Activated CD4-positive, alpha-beta T cell treated with anti-CD3 and anti-CD28 coated beads, Interleukin-2, amount 50 U/mL, for 48 hours (primary cell): Measurements from ENCODE around the gene ABI3BP.

Experiments used
- DNase-seq, 2 experiments: peaks; one replicate each; pipeline ENCODE4 v3.0.0-alpha.2; 2020

ABI3BP gene

DNA sequence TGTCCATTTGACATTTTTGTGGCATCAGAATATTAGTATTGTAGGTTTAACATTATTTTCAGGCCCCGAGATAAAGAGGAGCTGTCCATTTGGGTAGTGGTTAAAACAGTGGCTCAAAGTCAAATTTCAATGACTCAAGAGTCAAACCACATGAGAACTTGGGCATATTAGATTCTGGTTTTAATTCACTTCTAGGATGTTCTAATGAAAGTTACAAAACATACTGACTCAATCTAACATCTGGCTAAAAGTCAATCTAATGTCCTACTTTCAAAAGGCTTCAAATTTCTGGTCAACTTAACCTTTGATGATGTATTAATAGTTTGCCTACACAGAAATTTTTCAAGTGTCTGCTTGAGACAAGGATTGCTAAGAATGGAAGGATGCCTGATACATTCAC, 112.4 kb downstream of the ABI3BP start:
- no peak for DNase-seq

DNA sequence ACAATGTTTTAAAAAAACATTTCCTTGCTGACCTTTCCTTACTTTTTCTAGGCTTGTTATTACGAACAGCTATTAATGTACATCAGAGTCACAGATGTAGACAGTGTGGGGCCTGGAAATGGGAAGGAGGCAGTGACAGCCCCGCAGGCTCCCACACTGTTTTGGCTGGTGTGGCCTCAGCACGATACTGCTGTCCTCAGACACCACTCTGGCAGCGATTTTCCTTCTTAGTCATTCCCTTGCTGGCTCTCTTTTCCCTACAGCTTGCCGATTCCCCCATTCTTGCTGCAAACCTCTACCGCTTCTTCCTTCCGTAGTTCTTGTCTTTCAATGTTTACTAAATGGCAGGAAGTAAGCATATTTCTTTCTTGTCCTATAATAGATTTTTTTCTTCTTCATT, 113.1 kb downstream of the ABI3BP start:
- DNase-seq, result no peak

DNA sequence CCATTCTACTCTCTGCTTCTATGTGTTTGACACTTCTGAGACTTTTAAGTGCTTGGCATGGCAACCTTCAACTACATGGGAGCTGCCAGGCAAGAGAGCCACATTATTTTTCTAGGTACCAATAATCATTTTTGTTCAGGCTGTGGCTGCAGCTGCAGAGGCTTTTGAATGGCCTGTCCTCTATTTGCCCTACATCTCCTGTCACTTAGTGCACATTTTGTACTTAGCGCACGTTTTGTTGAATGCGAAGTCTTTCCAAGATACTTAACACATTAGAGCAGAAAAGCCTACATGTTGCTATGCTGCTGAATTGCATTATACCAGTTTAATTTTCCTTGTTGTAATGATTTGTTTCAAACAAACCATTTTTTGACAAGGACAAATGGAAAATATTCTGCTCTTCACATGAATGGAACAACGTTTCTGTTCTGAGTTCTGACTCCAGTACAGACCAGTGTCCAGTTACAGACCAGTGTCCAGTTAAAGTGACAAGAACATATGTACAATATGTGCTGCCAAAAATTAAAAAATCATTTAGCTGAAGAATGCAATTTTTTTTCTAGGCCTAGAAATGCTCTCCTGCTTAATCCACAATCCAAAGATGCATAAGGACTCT, 113.9 kb downstream of the ABI3BP start:
- no peak for DNase-seq

DNA sequence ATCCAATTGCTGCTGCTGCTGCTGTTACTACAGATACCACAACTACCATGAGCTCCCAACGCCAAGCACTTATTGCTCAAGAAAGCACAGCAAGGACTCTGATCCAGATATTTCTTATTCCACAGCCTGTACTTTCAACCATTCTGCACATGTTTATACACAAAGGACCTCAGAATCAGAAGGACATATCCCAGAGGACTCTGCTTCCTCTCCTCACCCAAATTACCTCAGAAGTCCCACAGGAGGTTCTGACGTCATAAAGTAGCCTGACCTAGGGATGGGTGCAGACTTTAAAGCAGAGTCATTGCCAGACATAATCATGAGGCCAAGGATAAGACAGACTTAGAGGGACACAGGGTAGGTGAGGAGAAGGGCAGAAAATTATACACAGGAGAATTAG, 115.9 kb downstream of the ABI3BP start:
- DNase-seq, result no peak

- no peak for DNase-seq
These were observed 118.0 kb downstream of the ABI3BP start for GRCh38 chr3:100875239-100875638.

DNA sequence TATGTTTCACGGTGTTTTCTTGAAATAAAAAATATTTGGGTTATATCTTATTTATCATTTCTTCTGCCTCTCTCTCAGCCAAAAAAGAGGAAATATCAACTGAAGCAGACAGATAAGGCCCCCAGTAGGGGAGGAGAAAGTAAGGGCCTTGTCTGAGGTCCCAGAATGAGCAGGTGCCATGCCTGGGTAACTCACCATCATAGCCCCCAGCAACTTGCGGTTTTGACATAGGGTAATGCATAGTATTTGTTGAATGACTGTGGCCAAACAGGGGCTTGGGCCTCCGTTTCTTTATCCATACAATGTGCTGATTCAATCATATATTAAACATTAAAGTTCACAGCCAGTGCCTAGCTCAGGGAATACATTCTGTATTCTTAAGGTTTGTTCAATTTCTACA, 119.6 kb downstream of the ABI3BP start:
- DNase-seq, result no peak

- DNase-seq, result no peak
These were observed 121.9 kb downstream of the ABI3BP start for GRCh38 chr3:100871306-100871705.

GRCh38 chr3:100869787-100870186, 123.4 kb downstream of the ABI3BP start:
- no peak for DNase-seq

- DNase-seq, result no peak
These were observed 124.3 kb downstream of the ABI3BP start for GRCh38 chr3:100868894-100869293.

DNA sequence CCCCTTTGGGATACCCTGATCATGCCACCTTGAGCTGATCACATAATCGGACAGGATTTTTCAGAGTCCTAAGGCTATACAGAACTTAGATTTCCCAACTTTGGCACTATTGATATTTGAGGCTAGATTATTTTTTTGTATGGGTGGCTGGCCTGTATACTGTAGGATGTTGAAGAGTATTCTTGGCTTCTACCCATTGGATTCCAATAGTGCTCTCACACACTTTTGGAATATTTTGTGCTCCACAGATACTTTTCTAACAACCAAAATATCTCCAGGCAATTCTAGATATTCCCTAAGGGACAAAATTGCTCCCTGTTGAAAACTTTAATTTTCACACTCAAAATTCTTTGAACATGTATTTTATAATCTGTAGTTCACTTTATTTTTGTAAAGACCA, 125.1 kb downstream of the ABI3BP start:
- no peak for DNase-seq

DNA sequence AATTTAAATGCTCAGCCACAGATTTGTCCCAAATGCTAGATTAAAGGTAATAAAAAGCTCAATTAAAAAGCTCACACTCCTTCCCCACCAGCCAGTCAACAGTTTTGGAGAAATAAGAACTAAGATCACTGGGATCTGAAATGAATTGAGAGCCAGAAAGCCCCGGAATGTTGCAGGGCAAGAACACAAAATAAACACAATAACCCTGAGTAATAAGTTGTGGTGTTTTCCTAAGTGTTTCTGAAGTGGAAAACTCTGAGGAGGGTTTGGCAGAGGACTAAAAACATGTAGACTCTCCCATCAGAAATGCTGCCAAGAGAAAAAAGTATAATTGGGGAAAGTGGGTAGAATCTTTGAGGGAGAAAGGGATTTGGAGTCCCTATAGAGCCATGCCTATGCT, 127.8 kb downstream of the ABI3BP start:
- no peak for DNase-seq

DNA sequence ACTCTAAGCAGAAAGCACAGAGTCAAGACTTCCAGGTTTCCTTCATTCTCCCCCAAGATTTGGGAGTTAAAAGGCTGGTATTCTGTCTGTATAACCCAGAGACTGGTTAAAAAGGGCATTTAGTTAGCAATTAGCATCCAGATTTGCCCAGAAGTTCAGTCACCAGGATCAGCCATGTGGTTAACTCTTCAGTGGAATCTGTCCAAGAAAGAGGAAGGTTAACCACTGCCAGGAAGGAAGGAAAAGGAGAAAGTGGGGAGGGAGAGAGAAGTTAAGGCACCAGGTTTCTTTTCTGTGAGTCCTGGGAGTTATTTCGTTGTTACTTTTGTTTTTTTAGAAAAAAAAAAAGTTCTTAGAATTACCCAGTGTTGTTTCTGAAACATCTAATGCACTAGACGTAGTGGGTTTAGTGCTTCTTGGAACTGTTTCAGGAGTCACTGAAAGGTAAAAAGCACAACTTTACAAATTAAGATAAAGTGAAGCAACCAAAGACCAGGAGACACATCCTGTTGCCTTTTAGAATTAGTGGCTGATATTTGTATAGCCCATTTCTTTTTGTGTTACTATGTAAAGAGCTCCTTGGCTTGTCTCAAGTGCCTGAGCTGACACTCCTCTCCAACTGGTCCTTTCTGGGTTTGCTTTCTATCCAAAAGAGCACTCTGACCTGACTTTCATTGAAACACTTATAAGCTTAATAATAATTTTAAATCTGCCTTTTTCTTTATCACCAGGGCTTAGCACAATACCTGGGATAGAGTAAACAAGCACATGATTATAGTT, 128.6 kb downstream of the ABI3BP start:
- no peak for DNase-seq

DNA sequence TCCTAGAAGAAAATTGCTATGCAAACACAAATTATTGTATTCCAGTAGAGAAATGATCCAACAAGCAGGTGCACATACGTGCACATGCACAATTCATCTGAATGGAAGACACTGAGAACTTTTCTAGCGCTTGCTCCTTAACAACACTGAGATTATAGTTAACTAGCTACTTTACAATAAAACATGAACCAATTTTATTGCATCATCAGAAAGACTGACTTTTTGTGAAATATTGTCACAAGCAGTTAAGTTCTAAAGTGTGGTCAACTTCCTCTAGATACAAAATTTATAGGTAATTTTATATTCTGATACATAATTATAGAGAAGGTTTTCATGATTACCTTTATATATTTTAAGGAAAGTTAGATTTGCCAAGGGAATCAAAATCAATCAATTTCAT, 135.4 kb downstream of the ABI3BP start:
- no peak for DNase-seq

- DNase-seq, result no peak
These were observed 136.4 kb downstream of the ABI3BP start for GRCh38 chr3:100856821-100857220.

- no peak for DNase-seq
These were observed 140.4 kb downstream of the ABI3BP start for GRCh38 chr3:100852840-100853239.

- DNase-seq, result no peak
These were observed 142.5 kb downstream of the ABI3BP start for GRCh38 chr3:100850701-100851100.

DNA sequence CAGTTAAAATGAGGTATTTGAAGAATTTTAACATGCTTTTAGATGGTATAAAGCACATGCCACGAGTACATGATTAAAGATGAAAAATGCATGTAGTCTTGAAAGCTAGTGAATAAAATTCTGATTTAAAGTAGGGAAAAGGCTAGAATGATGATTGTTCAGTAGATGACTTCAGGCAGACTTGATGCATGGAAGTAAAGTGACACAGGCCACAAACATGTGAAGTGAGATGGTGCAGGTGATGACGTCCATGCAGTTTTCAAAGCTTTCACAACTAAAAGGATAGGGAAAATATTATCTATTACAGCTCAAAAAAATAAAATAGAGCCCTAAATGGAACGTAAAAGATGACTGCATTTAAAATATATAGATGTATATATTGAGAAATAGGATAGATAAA, 143.1 kb downstream of the ABI3BP start:
- no peak for DNase-seq

DNA sequence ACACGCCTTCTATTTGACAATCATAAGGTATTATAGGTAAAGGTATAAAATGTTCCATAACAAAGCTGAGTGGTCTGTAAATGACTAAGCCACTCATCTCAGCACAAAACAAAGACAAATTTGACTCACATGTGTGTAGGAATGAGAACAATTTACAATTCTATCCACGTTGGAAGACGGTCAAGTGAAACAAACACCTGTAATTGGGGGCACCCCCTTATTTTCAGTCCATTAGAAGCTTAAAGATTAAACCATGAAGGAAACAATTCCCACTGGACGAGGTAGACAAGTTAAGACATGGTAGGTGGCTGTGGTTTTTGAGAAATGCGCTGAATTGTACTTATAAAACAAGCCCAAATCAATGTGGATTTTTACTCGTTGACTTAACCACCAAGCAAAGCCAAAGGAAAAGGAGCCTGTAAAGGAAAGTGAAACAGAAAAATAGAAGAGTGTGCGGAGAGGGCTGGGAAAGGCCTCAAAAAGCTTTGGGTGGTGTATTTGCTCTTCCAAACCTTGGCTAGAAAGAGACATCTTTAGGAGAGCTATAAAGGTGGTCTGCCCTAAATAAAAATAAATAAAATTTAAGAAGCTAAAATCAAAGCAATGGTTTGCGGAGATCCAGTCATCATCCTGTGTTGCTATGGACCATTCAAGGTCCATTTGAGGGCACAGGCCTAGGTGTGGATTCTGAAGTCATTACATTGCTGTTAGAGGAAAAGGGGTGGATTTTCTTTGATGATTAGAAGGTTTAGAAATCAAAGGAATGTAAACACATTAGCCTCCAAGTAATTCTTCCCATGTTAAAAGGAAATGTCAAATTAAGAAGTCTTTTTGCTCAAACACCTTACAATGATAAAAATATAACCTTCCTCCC, 148.9 kb downstream of the ABI3BP start:
- no peak for DNase-seq

DNA sequence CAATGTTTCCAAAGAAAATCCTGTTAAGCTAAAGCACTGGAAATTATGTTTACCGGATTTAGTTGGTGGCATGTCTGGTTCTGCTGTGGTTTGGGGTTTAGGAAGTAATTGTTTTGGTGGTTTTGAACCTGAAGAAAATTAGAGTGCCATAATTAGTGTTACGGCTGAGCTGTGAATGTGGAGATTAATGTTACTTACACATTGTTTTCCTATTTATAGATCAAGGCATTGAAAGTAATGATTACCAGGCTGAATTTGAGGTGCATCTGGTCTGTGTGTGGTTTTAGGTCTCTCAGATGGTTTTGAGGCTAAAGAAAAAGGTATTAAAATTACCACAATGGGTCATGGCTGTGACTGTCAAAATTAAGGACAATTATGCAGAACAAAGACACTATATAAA, 155.1 kb downstream of the ABI3BP start:
- DNase-seq, result no peak

DNA sequence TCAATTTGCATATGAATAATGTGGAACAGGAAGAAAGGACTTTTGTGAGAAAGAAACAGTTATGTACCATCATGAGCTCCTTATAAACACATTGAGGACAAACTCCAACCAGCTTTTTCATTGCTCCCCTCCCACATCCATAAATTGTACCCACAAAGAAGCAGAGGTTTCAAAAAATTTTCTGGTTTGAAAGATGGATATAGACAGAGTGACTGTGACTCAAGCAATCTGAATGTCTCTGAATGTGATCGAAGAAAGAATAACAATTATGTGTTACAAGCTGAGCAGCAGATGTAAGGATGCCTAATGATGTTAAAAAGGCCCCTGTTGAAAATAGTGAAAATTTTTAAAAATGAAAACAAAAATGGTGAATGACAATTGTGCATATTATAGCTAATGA, 156.6 kb downstream of the ABI3BP start:
- no peak for DNase-seq

DNA sequence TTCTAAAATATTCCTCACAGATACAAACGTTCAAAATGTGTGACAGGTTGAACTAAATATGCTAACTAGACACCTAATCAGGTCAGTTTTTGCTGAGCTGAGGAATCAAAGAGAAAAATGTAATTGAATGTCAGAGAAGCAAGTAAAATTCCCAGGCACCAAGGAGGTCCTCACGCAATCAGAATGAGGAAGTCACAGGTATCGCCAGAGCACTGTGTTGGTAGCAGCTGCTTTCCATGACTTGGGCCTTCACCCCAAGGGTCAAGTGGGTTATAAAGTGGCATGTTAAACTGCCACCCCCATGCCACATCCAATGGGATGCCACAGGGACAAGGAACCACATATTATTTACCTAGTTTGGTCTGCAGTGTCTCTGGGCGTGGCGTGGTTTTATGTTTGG, 158.9 kb downstream of the ABI3BP start:
- no peak for DNase-seq

- no peak for DNase-seq
These were observed 159.7 kb downstream of the ABI3BP start for GRCh38 chr3:100833483-100833882.

- DNase-seq, result no peak
These were observed 161.6 kb downstream of the ABI3BP start for GRCh38 chr3:100831629-100832028.

DNA sequence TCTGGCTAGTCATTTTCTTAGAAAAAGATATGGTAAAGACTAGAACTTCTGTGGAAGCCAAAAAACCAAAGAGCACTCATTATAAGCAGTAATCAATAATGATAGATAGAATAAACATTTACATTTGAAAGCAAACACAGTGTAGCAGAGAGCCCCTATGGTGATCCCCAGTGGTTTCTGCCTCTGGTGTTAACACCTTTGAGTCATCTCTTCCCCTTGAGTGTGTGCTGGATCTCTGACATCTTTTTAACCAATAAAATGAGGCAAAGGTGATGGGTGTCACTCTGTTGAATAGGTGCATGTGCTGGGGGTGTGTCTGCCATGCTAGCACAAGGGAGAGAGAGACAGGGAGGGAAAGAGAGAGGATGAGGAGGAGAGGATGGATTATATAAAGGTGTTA, 162.3 kb downstream of the ABI3BP start:
- no peak for DNase-seq
